NCI-H1048 (cell line): ENCODE results near the gene DDI2.
"Not testable (repeated sequence)": the region's sequence is repeated elsewhere in the genome, so short reads cannot be mapped to it uniquely, and the experiment has no call there.

ENCODE experiments used
- DNase-seq: peaks from one replicate; lab custom pipeline; 2025; lab: John Stamatoyannopoulos, UW

The DDI2 gene

DNA sequence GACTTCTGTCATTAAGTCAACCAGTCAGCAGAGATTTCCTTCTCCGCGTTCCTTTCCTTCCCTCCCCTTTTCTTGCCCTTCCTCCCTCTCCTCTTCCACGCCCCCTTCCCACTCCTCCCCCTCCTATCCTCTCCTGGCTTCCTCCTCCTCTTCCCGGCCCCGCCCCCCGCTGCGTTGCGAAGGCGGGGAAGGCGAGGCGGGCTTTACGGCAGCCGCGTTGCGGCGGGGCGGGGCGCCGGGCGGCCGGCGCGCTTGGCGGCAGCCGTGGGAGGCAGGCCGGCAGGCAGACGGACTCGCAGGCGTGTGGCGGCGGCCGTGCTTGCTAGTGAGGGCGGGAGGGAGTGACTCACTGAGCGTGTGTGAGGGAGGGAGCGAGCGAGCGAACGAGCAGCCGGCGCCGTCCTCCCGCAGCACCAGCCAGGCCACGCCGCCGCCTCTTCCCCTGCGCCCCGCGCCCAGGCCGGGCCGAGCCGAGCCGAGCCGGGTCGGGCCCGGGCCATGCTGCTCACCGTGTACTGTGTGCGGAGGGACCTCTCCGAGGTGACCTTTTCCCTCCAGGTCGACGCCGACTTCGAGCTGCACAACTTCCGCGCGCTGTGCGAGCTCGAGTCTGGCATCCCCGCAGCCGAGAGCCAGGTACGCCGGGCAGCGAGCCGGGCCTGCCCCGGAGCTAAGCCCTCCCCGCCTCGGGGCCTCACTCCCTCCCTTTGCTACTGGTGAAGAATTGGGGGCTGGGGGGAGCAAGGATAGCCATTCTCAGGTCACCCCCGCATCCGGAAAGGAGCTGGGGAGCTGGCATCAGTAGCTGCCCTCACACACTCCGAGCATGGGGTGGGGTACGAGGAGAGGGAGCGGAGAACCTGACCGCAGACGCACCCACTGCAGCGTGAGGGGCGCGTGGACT, at the start of gene DDI2:
DDI2 (plus strand) TSS at position 286 of the 904 bp plus-strand sequence; CDS start at position 499, 213 bp downstream.
- peak; percentile 87 for DNase-seq

DNA sequence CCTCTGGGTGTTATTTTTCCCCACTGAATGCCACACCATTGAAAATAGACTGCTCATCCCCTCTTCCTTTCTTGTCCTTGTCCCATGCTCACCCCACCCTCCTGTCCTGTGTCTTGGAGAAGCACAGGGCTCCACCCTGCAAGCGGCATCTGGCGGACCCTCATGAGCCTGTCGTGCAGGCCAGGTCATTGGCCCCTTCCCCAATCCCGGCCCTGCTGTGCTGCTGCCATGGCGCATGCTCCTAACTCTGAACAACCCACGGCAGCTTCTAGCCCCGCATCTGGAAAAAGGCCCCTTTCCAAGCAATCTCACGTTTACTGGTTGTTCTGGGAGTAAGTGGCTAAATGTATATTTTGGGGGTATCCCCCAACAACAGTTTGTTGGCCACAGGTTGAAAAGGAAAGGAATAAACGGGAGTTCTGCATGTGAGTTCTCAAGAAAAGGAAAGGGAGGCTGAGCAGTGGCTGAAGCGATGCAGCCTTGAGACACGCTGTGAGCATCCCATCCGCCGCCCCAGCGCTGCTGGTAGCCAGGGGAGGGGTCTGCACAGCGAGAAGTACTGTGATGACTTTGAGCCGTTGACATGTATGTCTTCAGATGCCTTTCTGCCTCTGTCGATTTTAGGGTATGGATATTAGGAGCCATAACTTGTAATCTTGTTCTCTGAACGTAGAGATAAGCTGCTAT, 48.7 kb upstream of the DDI2 start:
- no peak for DNase-seq

DNA sequence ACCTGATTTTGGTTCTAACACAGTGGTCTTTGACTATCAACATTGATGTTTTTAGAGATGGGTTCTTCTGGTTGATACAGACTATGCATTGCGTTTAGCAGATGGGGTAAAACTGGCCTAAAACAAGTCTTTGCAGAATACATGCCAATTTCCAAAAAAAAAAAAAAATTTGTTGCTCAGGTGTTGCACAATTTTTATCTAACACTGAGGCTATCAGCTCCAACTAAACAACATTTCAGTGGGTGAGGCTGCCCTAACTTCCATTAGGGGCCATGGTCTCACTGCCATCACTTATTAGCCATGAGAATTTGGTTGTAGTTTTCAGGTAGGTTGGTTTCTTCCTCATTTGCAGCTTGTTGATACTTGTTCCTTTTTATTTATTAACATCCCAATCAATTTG, 46.4 kb upstream of the DDI2 start:
- no peak for DNase-seq

DNA sequence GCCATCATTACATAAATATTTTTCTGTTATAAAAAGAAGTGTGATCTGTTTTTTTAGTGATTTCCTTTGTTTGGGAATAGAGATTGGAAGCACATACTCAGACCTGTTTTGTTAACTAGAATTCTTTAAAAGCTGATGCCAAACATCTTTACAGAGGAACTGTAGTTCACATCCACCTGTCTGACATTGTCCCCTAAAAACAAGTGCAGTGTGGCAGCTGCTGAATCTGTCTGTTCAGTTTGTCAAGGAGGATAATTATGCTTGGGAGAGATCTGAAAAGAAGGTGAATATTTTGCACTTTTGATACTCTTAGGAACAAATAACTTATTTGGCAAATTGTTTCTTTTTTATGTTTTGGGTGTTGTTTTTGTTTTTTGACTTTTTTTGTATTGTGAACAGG, 46.0 kb upstream of the DDI2 start:
- DNase-seq, result no peak

DNA sequence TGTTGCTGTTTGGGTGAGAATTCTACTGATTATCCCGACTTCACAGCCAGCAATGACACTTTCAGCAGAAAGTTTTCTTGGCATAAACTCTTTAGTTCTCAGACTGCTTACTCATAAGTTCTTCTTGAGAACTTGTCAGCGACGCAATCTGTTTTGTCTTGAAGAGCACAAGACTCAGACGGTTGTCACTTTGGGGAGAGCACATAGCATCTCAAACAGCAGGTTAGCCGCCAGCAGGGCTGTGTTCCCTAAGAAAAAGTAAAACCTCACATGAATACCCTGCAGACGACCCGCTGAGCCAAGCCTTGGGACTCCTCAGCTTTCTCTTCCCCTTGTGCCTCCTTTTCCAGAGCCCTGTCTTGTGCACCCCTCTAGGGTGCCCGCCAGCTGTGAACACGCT, 43.8 kb upstream of the DDI2 start:
- no peak for DNase-seq

DNA sequence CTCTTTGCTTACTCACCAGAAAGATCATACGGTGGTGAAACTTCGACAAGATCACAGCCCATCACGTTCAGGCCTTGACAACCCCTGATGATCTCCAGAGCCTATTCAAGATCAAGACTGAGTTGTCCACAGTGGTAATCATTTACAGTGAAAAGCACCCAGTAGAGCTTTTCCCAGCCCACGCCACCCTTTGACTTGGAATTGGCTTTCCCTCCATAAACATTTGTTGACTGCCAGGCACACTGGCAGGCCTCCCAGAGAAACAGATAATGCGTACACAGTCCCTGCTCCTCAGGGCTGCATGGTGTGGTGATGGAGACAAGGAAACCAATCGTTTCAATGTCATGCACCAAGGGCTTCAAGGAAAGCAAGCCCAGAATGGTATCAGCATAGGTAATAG, 42.5 kb upstream of the DDI2 start:
- no peak for DNase-seq

DNA sequence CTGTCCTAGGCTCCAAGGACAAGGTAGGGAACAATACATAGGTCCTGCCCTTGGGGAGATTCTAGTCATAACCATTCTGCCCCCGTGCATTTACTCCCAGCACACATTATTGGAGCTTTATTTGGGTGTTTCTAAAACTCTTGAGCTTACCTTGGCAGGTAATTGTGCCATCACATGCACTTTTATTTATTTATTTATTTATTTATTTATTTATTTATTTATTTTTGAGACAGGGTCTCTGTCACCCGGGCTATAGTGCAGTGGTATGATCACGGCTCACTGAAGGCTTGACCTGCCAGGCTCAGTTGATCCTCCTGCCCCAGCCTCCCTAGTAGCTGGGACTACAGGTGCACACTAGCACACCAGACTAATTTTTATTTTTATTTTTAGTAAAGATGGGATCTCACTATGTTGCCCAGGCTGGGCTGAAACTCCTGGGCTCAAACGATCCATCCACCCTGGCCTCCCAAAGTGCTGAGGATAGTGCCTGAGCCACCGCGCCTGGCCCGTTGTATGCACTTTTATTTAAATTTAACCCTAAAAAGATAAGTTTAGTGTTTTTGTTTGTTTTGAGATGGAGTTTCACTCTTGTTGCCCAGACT, 41.6 kb upstream of the DDI2 start:
- DNase-seq, result no peak

DNA sequence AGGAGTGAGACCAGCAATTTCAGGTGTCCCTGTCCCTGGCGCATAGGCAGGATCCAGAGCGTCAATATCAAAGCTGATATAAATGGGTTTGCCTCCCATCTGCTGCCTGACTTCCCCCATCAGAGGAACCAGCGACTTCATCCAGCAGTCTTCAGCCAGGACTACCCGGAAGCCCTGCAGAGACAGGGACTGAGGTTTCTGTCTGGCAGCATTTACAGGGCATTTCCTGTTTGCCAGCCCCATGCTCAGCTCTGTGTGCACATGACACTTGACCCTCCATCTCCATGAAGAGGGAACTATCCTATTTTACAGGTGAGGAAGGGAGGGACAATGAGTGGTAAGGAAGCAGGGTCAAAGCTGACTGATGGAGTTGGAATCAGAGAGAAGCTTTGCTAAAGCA, 39.6 kb upstream of the DDI2 start:
- DNase-seq, result no peak

DNA sequence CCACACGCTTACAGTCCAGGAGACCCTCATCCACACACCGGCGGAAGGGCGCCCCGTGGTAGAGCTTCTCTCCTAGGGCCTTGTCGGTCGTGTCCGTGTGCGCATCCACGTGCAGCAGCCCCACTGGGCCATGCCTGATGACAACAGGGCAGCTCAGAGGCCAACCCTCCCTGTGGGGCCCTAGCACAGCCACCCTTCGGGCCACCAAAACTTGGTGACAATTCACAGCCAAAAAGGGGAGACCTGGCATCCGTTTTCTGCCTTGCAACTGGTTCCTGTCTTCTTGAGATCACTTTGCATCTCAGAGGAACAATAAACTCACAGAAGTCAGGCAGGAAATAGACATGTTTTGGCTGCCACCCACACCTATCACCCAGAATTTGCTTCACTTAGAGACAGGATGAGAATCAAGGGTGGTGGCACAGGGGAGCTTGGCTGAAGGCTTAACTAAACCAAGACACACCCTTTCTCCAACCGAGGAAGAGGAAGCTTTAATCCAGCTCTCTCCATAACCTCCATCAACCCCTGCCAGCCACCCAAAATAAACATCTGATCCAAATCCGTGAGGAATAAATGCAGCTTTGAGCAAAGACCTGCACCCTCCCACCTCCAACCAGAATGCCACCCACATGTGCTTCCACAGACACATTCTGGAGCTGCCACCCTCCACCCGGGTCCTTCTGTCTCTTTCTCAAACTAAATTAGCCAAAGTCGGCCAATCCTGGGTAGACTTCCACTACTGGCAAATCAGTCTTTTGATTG, 38.2 kb upstream of the DDI2 start:
- no peak for DNase-seq

DNA sequence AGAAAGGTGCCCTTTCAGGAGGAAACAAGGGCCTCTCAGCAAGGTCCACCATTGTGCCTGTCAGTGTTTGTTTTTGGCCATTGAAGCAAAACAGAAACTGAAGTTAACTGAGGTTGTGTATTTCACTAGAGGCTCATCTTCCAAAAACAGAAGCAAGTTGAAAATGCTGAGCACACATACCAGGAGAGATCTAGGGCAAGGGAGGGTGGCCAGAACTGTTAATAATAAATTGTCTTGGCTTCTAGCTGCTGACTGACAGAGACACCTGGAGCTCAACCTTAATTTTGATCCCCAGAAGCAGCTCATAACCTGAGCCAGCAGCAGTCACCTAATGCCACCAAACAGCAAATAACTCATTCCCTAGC, 37.6 kb upstream of the DDI2 start:
- DNase-seq, result no peak

DNA sequence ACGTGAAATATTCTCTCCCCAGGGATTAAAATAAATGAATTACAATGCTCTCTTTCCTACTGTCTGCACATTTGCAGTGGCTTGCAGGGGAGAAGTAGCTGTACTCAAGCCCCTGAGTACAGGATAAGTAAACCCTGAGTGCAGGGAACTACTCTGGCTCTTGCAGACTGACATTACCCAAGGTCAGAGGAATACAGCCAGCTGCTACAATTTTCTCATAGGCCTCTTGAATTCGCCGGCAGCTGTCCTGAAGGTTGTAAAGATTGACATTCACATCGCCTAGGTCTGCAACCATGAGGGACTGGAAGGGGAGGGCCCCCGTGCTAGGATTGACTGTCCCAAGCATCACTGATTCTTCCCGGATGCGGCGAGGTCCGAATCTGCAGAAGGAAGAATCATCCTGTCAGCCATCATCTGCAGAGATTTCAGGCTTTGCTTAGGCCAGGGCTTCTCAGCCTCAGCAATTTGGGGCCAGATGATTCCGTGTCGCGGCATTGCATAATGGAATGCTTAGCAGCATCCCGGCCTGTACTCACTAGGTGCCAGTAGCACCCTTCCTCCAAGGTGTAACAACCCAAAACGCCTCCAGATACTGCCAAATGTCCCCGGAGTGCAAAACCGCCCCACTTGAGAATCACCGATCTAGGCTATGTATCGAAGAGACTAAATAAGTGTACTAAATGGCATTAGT, 34.1 kb upstream of the DDI2 start:
- no peak for DNase-seq

DNA sequence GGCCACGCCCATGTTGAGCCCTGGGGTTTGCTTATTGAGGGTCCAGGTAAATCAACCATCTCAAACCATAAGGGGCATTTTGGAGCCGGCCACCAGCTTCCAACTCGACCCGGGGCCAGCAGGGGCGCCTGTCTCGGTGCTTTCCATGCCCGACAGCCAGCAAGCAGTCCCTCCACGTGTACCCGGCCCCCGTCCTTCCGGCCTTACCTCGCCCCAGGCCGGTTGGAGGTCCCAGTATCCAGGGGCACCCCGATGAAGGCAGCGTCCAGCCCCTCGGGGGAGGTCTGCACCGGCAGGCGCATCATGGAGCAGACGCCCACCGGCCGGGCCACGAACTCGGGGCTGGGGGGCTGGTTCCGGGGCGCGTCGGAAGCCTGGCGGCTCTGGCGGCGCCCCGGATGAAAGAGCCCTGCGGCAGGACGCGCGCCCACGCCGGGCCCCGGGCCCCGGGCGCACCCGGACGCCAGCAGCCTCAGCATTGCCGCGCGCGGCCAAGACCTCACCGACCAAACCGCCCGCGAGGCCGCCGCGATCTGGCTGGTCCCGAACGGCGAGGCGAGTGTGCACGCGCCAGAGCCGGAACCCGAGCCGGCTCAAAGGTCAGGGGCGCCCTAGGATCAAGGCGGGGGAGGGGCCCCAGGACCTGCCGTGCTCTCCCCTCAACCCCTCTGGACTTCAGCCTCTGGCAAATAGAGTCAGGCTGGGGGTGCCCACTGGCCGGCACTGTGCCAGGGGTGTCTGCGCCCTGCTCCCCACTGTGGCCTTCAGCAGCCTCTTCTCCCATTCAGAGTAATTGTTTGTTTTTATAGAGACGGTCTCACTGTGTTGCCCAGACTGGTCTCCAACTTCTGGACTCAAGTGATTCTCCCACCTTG, 32.5 kb upstream of the DDI2 start, which contains the start of gene AGMAT:
AGMAT (minus strand) TSS at position 563 of the 875 bp plus-strand sequence; CDS start at position 479, 84 bp downstream.
- DNase-seq, result no peak

DNA sequence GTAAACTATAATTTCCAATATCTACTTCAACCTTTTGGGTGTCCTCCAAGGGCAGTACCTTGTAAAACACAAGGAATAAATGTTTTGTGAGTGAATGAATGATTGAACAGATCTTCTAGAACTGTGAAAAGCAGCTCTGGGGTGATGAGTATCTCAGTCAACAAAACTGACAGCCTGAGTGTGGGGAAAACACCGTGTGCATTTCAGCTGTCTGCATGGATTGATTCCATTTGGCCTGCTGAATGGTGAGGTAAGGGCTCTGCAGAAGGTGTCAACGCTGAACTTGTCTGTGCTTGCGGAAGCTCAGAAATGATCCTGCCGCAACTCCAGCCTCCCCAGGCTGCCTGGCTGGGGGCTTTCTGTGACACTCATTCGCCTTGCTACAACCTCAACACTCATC, 25.0 kb upstream of the DDI2 start:
- no peak for DNase-seq

DNA sequence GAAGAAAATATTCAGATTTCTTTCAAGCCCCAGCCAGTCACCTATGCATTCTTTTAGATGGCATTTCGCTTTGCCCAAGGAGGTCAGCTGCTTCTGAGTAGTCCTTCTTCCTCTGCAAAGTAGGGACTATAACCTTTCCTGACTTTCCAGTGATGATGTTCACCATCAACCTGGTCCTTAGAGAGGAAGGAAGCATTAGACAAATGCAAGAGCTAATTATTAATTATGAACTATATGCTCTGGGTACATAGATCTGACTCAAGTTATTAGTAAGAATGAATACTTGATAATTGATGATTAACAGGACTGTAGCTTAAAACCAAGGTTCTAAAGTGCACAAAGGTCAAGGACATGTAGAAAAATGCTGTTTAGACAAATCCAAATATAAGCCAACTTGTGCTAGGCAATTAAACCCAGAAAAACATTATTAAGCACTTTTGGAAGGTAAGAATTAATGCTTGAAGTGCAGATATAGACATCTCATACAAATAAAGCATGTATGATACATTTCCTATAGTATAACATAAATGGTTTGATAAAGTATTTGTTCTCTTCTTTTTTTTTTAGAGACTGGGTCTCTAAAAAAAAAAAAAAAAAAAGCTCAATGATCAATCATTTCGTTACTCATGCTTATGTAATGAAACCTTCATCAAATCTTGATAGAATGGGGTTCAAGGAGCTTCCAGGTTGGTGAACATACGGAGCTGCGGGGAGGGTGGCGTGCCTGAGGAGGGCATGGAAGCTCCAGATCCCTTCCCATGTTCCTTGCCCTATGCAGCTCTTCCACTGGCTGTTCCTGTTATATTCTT, 21.2 kb upstream of the DDI2 start:
- no peak for DNase-seq

DNA sequence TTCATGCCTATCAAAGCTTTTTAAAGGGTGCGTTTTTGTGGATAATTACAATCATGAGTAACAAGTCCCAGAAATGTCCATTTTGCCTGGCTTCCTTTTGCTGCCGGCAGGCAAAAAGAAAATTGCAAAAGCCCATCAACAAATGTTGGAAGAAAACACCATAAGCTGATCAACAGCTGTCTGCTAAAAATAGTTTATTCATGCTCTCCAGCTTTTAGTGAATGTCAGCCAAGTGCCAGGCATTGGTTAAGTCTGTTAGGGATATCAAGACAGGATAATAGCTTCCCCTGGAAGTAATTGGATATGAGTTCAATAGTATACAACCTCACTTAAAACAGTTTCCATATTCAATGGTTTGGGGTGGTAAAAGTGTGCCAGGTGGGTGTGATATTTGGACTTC, 18.8 kb upstream of the DDI2 start:
- no peak for DNase-seq

DNA sequence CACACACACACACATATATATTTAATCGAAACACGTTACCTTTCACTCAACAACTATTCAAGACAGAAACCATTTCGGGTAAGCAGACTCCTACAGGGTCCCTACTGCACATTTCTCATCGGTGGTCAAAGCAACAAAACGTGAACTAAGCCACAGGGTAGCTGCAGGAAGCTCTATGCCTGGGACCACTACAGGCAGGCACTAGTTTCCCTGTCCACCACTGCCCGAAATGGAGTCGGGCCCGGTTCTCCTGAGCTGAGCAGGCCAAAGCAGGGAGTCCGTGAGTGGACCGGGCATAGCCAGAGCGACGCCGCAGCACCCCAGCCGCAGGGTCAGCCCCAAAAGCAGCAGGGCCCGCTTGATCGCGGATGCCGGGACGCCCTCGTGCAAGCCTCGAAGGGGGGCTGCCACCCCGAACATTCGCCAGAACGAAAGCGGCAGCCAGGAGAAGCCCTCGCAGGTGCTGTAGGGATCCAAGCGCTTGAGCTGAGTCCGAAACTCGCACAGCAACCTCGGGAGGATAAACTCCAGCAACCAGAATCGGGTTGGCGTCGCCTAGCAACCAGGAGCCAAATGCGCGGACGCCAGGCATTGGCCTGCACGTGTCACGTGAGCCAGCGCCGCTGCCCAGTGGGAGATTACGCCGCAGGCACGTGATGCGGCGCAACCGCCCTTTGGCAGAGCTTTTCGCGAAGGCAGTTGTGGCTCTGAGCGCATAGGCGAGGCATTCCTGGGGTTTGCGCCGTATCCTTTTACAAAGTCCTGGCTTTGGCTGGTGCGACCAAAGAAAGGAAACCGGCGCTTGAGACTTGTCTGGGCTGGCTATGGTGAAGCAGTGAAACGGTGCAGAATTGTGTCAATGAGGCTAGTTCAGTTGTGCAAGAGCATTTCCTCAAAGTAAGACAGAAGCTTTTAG, 13.9 kb upstream of the DDI2 start:
- DNase-seq, result peak; percentile 87

DNA sequence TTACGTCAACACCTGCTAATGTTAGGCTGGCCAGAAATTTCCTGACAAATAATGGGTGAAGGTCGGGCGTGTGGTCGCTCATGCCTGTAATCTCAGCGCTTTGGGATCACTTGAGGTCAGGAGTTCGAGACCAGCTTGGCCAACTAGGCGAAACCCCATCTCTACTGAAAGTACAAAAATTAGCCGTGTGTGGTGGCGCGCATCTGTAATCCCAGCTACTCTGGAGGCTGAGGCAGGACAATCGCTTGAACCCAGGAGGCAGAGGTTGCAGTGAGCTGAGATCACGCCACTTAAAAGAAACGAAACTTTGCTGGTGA, 13.3 kb upstream of the DDI2 start:
- DNase-seq, result not testable (repeated sequence)

DNA sequence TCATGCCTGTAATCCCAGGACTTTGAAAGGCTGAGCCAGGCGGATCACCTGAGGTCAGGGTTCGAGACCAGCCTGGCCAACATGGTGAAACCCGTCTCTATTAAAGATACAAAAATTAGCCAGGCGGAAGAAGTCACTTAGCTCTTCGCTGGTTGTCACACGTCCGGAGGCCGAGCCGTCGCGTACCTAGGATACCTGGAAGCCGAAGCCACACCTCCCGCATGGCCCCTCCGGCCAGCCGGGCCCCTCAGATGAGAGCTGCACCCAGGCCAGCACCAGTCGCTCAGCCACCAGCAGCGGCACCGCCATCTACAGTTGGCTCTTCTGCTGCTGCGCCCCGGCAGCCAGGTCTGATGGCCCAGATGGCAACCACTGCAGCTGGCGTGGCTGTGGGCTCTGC, 12.9 kb upstream of the DDI2 start:
- DNase-seq, result not testable (repeated sequence)
